GM19372 (cell line): ENCODE measurements around the gene SLC16A5.
A peak's percentile ranks its signal among the peaks of the same experiment; 100 is the strongest.
"Not testable (repeated sequence)": the region's sequence is repeated elsewhere in the genome, so short reads cannot be mapped to it uniquely, and the experiment has no call there.

Experiments used
- ATAC-seq: cut with Tn5 transposase; IDR thresholded peaks from one replicate; pipeline ENCODE4 v1.9.1; 2021; ENCODE audit warnings: mild to moderate bottlenecking, low read depth, moderate library complexity; ENCODE audit not compliant: unreplicated experiment

The SLC16A5 gene, protein sequence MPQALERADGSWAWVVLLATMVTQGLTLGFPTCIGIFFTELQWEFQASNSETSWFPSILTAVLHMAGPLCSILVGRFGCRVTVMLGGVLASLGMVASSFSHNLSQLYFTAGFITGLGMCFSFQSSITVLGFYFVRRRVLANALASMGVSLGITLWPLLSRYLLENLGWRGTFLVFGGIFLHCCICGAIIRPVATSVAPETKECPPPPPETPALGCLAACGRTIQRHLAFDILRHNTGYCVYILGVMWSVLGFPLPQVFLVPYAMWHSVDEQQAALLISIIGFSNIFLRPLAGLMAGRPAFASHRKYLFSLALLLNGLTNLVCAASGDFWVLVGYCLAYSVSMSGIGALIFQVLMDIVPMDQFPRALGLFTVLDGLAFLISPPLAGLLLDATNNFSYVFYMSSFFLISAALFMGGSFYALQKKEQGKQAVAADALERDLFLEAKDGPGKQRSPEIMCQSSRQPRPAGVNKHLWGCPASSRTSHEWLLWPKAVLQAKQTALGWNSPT

DNA sequence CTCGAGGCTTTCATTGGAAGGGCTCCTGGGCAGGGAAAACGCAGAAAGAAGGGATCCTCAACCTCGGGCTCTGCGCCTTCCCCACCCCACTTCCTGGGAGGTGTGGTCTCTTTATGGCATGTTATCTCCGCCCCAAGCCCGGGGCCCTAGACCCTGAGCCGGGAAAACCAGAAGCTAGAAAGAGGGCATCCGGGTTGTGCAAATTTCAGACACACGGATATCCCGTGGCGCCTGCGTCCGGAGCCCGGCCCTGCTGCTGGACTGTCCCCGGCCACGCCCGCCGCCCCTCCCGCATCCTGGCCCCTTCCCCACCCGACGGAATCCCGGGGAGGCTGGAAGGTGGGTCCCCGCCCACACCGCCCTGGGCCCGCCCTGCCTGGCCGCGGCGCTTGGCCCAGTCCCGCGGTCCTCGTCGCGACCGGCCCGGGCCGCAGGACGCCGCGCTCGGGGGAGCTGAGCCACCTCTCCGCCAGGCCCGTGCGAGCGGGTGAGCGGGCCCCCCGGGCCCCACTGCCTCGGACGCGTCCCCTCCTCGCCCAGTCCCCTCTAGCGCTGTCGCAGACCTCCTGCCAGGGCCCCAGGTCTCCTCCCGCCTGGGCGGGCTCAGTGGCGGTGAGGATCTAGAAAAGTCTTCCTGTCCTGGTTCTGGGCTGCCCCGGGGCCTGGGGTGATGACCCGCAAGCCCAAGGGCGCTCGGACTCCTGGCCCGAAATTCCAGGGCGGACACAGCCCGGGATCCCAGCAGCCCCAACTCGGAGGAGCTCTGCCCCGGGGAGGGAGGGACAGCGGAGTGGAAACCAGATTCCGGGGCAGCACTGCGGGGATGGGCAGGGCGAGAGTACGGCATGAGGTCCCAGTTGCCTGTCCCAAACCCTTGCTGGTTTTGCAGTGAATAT is at the start of gene SLC16A5:
Gene SLC16A5, plus strand, starts transcription at position 397 of the 896 bp plus-strand sequence. CDS start 5,683 bp downstream, outside the sequence.
- ATAC-seq, result no peak

DNA sequence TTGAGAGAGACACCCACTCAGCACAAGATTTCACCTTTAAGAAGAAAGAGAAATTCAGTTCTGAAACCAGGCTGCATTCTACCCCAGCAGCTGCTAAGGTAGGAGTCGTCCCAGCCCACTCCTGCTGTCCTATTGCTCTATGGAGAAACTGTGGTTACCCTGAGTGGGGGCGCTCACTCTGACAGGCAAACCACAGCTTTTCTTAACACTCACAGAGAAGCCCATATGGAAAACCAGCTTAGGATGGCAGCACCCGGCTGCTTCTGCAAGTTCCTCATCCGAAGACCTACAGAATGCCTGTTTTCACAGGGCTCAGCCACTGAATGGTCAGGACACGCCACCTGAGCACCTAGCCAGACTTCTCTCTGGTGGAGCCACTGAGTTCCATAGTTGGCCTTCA is 48.5 kb upstream of the SLC16A5 start:
- ATAC-seq, result no peak

DNA sequence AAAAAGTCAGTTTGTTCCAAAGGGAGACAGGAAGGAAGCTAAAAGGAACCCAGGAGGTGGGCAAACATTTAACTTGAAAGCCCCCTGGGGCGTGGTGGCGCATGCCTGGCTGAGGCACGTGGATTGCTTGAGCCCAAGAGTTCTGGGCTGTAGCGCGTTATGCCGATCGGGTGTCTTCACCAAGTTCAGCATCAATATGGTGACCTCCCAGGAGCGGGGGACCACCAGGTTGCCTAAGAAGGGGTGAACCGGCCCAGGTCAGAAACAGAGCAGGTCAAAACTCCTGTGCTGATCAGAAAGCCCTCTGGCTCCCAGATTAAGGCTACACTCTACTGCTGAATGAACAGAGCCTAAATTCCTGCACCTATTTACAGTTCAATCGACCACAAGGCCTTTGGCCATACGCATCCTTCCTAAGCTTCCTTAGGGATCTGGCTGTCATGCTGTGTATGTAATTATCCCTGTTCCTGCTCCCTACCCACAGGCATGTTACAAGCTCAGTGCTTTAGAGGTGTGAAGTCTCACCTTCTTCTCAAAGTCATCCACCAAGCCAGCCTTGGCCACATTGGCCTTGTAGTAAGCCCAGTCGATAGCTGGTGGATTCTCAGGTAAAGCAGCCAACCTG is 46.0 kb upstream of the SLC16A5 start:
- no peak for ATAC-seq

DNA sequence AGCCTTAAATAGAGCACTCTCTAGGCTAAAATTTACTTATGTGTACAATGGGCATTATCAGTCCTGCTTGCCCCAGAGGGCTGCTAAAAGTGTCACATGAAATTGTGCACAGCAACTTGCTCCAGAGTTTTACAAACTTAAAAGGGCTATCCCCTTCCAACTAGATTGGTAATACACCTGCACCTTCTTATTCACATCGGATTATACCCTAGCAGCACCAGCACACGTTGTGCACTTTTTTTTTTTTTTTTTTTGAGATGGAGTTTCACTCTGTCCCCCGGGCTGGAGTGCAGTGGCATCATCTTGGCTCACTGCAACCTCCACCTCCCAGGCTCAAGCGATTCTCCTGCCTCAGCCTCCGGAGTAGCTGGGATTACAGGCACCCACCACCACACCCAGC is 44.0 kb upstream of the SLC16A5 start:
- ATAC-seq, result not testable (repeated sequence)

DNA sequence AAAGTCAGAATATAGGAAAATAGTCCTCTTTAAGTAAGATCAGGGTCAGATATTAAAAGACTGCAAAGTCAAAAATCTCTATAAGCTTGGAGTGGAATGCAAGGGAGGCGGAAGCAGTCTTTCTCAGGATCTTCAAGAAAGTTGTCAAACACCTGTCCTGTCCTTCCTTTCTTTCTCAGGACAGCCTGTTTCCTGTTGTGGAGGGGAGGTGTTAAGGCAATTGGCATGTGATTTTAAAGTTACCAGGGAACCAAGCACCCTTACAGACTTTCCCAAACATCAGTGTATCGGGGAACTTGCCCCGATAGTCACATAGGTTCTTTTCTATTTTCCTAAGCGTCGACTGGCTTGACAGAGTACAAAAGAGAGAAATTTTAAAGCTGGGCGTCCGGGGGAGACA is 43.0 kb upstream of the SLC16A5 start:
- ATAC-seq, result no peak

DNA sequence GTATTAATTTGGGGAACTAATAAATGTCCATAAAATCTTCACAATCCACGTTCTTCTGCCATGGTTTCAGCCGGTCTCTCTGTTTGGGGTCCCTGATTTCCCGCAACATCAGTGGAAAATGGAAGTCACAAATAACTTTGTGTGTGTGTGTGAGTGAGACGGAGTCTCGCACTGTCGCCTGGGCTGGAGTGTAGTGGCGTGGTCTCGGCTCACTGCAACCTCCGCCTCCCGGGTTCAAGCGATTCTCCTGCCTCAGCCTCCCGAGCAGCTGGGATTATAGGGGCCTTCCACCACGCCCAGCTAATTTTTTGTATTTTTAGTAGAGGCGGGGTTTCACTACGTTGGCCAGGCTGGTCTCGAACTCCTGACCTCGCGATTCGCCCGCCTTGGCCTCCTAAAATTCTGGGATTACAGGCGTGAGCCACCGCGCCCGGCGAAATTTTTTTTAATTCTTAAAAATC is 41.8 kb upstream of the SLC16A5 start:
- ATAC-seq, result not testable (repeated sequence)

DNA sequence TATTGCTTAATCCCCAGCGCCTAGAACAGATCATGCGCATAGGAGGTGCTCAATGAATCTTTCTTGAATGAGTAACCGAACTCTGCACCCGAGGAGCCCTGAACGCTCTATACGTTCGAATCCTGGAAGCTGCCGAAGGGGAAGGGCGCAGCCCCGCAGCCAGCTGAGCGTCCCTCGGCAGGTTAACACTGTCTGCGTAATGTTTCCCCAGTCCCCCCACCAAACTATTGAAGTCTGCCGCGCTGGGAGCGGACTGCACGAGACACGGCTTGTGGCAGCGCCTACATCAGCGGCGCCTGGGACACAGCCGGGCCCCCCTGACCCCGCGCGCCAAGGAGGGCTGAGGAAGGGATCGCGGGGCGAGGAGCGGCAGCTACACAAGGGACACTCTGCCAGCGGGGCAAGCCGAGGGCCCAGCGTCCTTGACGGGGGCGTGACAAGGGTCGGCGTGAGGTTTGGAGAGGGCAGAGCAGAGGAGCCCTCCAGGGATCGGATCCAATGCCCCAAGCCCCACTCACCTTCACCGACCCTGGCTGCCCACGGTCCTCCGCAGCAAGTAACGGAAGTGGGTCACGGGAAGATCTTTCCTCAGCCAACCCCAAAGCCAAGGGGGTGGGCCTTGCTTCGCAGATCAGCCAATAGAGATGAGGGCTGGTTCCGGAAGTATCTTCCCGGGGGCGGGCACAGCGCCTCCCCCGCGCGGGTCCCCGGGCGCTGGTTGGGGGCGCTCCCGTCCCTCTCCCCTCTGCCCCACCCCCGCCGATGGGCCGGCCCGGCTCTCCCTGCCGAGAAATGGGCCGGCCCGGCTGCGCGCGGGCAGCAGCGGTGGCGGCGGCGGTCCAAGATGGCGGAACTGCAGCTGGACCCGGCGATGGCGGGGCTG is 41.1 kb upstream of the SLC16A5 start, which contains the start of the genes ATP5PD and KCTD2:
Gene ATP5PD, minus strand, starts transcription at position 563 of the 883 bp plus-strand sequence. CDS start 4,319 bp downstream, outside the sequence.
Gene KCTD2, plus strand, starts transcription at position 819 of the 883 bp plus-strand sequence. Its CDS starts 26 bp downstream, at position 845.
- ATAC-seq, result peak; percentile 97

DNA sequence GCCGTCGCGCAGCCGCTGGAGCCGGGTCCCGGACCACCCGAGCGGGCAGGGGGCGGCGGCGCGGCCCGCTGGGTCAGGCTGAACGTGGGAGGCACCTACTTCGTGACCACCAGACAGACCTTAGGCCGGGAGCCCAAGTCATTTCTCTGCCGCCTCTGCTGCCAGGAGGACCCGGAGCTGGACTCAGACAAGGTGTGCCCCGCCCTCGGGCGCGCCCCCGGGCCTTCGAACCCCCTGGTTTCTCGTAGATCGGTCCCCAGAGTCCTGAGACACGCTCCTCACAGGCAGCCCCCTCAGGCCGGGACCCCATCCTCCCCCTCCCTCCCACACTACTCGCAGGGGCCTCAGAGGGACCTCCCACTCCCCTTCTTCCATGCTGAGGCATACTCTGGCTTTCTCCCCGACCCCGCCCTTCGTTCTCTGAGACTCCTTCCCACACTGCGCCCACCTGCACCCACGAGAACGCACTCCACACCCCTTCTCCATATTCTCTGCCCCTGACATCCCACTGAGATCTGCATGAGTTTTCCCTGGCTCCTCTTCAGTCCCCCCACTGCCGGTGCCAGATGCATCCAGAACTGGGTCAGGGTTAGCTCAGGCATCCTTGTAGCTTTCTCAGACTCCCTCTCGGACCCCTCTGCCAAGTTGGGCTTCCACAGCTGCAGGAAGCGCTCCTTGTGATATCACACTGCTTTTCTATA is 40.2 kb upstream of the SLC16A5 start:
- peak; percentile 7 for ATAC-seq

DNA sequence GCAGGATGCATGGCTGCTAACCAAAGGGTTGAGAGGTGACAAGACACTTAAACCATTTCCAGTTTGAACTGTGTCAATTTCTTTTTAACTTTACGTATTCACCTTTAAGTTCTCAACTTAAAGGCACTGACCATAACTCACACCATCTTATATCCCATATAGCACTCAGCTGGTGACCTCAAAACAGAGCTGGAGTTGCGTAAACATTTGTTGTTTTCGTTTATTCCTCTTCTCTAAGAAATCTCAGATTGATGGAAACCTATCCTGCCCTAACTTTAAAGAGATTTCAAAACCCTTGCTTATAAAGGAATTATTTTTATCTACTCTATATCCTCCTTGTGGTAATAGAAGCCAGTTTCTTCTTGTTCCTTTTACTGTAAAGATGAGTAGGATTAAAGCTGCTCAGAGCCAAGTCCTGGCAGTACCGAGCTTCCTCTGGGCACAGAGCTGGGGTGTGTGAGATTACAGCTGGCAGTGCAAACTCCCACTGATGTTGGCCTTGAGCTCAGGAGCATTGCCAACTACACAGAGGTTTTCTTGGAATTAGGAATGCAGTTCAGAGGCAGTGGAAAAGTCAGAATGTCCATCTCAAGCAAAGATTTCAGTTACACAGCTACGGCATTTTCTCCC is 39.4 kb upstream of the SLC16A5 start:
- no peak for ATAC-seq

DNA sequence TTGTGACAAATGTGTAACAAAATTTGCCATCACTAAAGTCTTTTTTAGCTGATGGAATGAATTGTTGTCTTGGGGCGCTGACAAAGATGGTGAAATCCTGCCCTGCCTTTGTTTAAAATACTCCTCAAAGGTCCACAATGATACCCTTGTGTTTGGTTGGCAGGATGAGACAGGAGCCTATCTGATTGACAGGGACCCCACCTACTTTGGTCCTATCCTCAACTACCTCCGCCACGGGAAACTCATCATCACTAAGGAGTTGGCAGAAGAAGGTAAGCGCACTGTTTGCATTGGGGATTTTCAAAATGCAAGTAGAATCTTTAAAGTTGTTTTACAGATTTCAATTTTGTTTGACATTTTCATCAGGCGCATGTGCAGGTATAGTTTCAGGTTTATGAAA is 38.7 kb upstream of the SLC16A5 start:
- no peak for ATAC-seq

DNA sequence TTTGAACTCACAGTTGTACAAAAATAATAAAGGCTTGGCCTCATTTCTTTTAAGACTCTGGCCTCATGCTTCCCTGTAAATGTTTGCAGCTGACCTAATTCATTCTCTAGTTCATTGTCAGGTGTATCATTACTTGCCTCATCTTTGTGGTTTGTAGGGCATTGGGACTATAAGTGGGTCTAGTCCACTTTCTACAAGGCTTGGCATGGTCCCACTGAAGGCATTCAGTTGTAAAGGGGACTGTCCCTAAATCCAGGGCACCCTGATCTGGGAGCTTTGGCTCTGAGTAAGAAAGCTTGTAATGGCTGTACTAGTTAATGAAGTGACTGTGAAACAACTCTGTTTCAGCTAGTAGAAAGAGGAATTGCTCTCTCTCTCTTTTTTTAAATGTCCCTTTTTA is 38.0 kb upstream of the SLC16A5 start:
- ATAC-seq, result no peak

DNA sequence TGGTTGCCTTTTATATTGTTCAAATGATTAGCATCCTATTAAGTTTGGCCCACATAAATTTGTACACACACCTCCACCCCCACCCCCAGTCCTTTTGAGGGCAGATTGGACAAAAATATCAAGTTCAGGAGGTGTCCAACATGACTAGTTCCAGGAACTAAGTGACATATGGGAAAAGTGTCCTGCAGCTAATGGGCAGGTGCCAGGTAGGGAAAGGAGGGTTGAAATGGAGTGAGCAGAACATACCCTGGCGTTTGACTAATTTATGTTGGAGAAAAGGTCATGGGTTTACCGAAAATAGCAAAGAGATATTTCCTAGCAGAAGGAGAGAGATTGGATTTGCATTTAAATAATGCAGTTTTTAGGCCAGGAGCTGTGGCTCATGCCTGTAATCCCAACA is 35.8 kb upstream of the SLC16A5 start:
- ATAC-seq, result no peak

DNA sequence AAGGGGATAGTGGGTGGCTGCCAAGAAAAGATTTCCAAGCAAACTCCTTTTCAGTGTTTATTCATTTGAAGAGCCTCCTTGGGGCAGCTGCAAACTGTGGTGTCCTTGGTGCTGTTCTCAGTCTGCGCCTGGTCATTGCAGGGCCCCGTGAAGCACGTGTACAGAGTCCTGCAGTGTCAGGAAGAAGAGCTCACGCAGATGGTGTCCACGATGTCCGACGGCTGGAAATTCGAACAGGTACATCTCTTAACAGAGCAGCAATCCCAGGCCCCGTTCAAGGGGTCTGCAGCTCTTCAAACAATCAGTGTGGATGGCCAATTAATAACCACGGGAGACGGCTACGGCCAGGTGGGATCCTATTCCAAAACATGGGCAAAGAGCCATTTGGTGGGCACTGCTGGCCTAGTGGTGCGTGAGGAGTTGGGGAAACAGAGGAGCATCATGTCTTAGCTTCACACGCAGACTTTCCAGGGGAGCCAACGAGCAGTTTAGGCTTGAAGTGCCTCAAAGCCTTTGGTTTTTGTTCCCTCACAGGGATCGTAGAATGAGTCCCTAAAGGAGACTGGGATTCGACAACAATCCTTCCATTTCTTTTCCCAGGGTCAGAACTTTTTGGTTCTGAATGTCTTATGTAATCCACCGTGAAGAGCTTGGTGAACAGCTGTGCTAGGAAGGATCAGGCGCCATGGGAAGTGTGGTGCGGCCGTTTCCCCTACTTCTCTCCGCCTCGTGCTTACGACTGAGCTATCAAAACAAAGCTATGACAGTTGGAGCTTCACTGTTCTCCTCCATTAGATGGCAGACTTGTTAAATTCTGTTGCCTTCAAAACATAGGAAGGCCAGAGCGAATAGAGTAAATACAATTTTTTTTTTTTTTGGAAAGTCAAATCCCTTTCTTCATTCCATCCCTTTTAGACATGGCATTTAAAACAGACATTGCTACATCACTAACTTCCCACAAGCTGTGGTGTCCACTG is 28.1 kb upstream of the SLC16A5 start:
- ATAC-seq, result no peak

DNA sequence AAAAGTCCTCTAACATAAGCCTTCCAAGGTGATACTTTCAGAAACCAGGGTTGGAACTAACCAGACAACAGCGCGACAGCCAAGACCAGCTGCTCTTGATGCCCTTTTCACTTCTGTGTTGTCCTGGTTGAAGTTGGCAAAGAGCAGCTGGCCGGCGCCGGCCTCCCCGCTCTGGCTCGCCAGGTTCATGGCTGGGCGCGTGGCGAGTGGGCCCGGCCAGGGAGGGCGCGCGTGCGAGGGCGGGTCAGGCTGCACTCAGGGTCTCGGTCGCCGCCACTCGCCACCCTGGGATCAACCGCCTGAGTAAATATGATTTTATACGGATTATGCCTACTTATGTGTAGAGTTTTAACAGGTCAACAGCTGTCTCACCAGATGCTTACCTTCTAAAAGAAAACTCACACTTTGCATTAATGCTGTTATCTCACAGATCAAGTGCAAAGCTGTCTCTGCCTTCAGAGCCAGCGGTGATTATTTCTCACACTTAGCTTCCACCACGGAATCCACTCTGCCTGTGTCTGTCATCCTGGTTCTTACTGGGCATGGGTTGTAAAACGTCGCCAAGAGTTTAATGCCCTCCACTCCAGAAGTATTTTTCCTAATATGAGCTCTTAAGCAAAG is 27.2 kb upstream of the SLC16A5 start:
- ATAC-seq, result no peak

DNA sequence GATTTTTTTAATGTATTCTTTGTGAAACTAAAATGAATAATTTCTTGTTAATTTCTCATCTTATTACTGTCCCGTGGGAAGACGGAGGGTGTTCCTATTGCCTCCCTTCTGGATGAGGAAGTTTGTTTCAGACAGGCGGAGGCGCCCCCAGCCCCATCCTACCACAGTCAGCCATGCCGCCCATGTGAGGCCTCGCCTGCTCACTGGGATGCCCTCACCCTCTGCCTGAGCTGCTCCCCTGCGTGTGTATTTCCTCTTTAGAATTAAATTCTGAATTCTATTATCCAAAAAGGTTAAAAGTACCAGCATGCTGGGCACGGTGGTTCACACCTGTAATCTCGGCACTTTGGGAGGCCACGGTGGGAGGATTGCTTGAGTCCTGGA is 26.7 kb upstream of the SLC16A5 start:
- no peak for ATAC-seq

DNA sequence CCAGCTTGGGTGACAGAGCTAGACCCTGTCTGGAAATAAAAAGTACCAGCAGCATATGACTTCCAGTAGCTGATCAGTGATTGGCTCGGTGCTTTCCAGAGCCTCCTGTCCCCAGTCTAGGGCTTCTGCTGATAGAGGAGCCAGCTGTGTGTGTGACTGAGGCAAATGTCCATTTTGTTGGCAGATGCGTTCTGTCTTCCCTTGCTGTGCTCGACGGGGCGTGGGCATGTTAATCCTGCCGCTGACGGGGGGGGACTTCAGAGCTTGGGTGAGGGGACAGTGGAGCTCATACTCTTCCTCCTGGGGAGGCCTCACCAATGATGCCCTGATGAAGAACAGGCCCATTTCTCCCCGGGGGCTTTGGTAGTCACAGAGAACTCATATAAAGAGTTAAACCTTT is 26.1 kb upstream of the SLC16A5 start:
- ATAC-seq, result no peak

DNA sequence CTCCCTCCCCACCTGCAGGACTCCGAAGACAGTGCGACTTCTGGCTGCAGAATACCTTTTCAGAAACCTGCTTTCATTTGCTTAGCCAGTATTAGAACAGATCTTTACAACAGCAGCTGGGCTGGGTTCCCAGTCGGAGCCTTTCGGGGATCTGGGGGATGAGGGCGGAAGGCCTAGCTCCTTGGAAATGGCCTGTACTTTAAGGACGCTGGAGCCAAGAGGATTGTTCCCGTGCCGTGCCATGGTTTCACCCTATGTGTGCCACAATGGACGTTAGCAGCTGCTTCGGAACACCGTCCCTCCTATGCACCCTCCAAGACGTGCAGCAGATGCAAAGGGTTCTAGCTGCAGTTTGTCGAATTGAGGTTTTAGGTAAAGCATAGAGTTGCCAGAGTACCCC is 24.6 kb upstream of the SLC16A5 start:
- no peak for ATAC-seq
